Neural crest cell (in vitro differentiated cells): ENCODE measurements around the gene LRGUK. TPM values are rescaled to one million over a fixed set of nuclear protein-coding genes. Genes with fewer than 3 reads are reported as not detected.

ENCODE experiments used
- DNase-seq: peaks from one replicate; pipeline ENCODE4 v3.0.0; 2021; ENCODE audit warnings: low read depth, mixed read lengths, low spot score
- H3K27ac Mint-ChIP-seq: one replicate; pipeline ENCODE4 v1.8.0; 2021; ENCODE audit warnings: mild to moderate bottlenecking, mixed read lengths; ENCODE audit not compliant: unreplicated experiment
- H3K27me3 Mint-ChIP-seq: 2 replicates; pipeline ENCODE4 v1.8.0; 2021; ENCODE audit warnings: low read depth, mild to moderate bottlenecking, mixed read lengths
- H3K36me3 Mint-ChIP-seq: 2 replicates; pipeline ENCODE4 v1.8.0; 2021; ENCODE audit warnings: low read depth, mild to moderate bottlenecking, mixed read lengths
- H3K4me1 Mint-ChIP-seq: 2 replicates; pipeline ENCODE4 v1.8.0; 2021; ENCODE audit warnings: mixed read lengths
- H3K4me3 Mint-ChIP-seq: one replicate; pipeline ENCODE4 v1.8.0; 2021; ENCODE audit warnings: mild to moderate bottlenecking, mixed read lengths
- H3K9me3 Mint-ChIP-seq: 2 replicates; pipeline ENCODE4 v1.8.0; 2021; ENCODE audit warnings: mixed read lengths
- CTCF ChIP-seq: fragments of 200-600 bp; sonication (generic); conservative IDR thresholded peaks from 2 replicates; pipeline ENCODE4 v1.5.0; 2021; ENCODE audit warnings: antibody characterized with exemption, mild to moderate bottlenecking
- total RNA-seq: library from RNA; stranded (reverse); gene quantifications from 2 replicates; pipeline ENCODE4 v1.2.1, GENCODE V29; 2021

LRGUK gene
- total RNA-seq, 1 donor from 2014 or later: 1.0 TPM

DNA sequence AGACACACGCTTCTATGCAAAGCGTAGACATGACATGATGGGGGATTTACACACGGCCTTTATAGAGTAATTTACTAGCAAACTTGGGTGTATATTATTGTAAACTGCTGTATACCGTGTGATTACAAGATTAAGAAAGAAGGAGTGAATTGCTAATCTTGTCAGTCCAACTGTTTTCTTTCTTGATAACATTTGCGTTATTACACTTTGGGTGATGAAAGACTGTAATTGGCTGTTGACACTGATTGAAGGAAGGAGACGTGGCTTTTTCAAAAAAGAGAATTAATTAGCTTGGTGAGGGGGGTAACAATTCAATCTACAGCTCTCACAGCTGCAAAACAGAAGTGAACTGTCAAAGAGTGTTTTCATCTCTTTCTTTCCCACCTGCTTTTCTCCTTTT lies 156.9 kb downstream of the LRGUK start:
- Mint-ChIP-seq H3K27ac (no peak overlapping the region), H3K4me1 (peaks cover 7% of the 10 kb centered on the region), H3K27me3 (no peaks in the 10 kb centered on the region), H3K36me3 (no peaks in the 10 kb centered on the region), H3K4me3 (no peak overlapping the region), H3K9me3 (no peaks in the 10 kb centered on the region)
- no peak for TF ChIP-seq CTCF
- no peak for DNase-seq

DNA sequence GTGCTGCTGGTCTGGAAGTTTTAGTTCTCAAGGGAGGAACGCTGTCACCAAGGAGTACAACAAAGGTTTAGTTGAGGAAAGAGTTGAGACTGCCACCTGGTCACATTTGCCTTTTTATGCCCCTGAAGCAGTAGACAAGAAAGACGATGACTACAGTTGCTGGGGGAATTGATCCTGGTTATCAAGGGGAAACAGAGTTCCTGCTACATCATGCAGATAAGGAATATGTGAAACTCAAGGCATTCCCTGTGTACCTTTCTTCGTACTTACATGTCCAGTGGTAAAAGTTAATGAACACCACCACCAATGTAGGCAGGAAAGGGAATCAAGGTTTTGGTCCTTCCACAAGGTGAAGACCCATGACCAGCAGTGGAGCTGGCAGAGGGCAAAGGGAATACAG lies 157.8 kb downstream of the LRGUK start:
- no peak for DNase-seq
- Mint-ChIP-seq H3K4me1 (peaks cover 7% of the 10 kb centered on the region), H3K4me3 (no peak overlapping the region), H3K27ac (no peak overlapping the region), H3K9me3 (no peaks in the 10 kb centered on the region), H3K27me3 (no peaks in the 10 kb centered on the region), H3K36me3 (no peaks in the 10 kb centered on the region)
- no peak for TF ChIP-seq CTCF

DNA sequence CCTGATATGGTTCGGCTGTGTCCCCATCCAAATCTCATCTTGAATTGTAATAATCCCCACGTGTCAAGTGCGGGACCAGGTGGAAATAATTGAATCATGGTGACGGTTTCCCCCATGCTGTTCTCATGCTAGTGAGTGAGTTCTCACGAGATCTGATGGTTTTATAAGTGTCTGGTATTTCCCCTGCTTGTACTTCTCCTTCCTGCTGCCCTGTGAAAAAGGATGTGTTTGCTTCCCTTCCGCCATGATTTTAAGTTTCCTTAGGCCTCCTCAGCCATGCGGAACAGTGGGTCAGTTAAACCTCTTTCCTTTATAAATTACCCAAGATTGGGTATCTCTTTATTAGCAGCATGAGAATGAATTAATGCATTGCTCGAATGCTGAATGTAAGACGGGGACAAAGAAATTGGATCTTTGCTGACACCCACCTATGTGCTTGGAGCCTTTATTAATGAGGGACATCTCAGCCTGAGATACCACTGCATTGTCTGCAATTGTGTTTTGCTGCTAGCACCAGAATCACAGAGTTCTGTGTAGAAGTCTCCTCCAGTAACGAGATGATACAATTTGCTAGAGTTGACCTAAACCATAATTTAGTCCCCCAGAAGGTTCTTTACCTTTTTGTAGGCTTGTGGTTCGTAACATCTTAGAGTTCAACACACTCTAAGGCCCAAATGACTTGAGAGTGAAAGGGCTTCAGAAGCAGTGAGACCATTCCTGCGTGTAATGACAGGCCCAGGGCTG lies 160.9 kb downstream of the LRGUK start:
- no peaks in the 10 kb centered on the region for H3K9me3 Mint-ChIP-seq

GRCh38 chr7:134289423-134289822 lies 162.3 kb downstream of the LRGUK start:
- Mint-ChIP-seq H3K9me3 (no peaks in the 10 kb centered on the region), H3K4me3 (no peak overlapping the region)
- no peak for TF ChIP-seq CTCF

More for the DNA sequence above, 160.9 kb downstream of the LRGUK start:
- H3K36me3 Mint-ChIP-seq: peaks cover 7% of the 10 kb centered on the region
- DNase-seq: no peak
- H3K27ac Mint-ChIP-seq: no peak overlapping the region
- H3K27me3 Mint-ChIP-seq: no peaks in the 10 kb centered on the region
- peaks cover 7% of the 10 kb centered on the region for H3K4me1 Mint-ChIP-seq
- TF ChIP-seq CTCF: no peak
- H3K4me3 Mint-ChIP-seq: no peak overlapping the region

DNA sequence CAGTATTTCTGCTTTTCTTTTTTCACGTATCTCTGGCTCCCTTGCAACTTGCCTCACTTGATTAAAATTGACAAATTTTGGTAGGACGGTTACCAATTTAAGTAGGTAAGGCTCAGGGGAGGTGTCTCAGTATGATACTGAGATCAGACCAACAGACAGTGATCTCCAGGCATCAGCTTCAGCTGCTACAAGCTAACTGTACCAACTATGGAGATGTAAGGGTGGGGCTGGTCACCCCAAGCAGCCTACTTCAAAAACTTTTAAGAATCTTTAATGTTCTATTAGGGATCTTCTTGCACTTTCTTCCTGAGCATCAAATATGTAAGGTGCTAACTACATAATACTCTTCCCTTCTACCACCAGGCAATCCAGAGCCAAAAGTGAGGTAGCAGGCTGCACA lies 162.7 kb downstream of the LRGUK start:
- Mint-ChIP-seq H3K9me3 (no peaks in the 10 kb centered on the region), H3K27ac (no peak overlapping the region), H3K27me3 (no peaks in the 10 kb centered on the region), H3K36me3 (peaks cover 18% of the 10 kb centered on the region), H3K4me1 (no peaks in the 10 kb centered on the region), H3K4me3 (no peak overlapping the region)
- no peak for TF ChIP-seq CTCF
- DNase-seq: no peak

More at GRCh38 chr7:134289423-134289822, 162.3 kb downstream of the LRGUK start:
- Mint-ChIP-seq H3K36me3 (peaks cover 14% of the 10 kb centered on the region), H3K4me1 (peaks cover 1% of the 10 kb centered on the region), H3K27ac (no peak overlapping the region), H3K27me3 (no peaks in the 10 kb centered on the region)
- no peak for DNase-seq
